WTC11 (cell line): ENCODE results near the gene PLCXD1. TPM values are rescaled to one million over a fixed set of nuclear protein-coding genes. Genes with fewer than 3 reads are reported as not detected.

ENCODE experiments used
- ATAC-seq: fragments of 200-7000 bp; cut with Tn5 transposase; 2 replicates; pipeline ENCODE4 v1.10.0; 2021; ENCODE audit warnings: mild to moderate bottlenecking, moderate library complexity
- CTCF ChIA-PET: fragments of 300-600 bp; sonication (Branson Sonifier 250); formaldehyde crosslinking; loops from one replicate; lab custom pipeline; 2021; ENCODE audit warnings: antibody characterized with exemption; lab: Charles Lee
- POLR2A ChIA-PET: fragments of 350-600 bp; sonication (Branson Sonifier 250); formaldehyde crosslinking; loops from one replicate; lab custom pipeline; 2021; ENCODE audit warnings: antibody characterized with exemption; lab: Charles Lee
- DNase-seq: peaks from one replicate; pipeline ENCODE4 v3.0.0; 2021; ENCODE audit warnings: low spot score
- H3K27ac Mint-ChIP-seq: 2 replicates; pipeline ENCODE4 v1.8.0; 2021; ENCODE audit warnings: mixed read lengths
- H3K27me3 Mint-ChIP-seq: 2 replicates; pipeline ENCODE4 v1.8.0; 2021; ENCODE audit warnings: low read depth, mild to moderate bottlenecking, moderate library complexity, mixed read lengths
- H3K36me3 Mint-ChIP-seq: 2 replicates; pipeline ENCODE4 v1.8.0; 2021; ENCODE audit warnings: mixed read lengths
- H3K4me1 Mint-ChIP-seq: 2 replicates; pipeline ENCODE4 v1.8.0; 2022; ENCODE audit warnings: mixed read lengths
- H3K4me3 Mint-ChIP-seq: 2 replicates; pipeline ENCODE4 v1.8.0; 2021; ENCODE audit warnings: mild to moderate bottlenecking, moderate library complexity, mixed read lengths
- H3K9me3 Mint-ChIP-seq: 2 replicates; pipeline ENCODE4 v1.8.0; 2021; ENCODE audit warnings: mixed read lengths
- ATF1 ChIP-seq: sonication (generic); formaldehyde crosslinking; IDR thresholded peaks from 2 replicates; pipeline ENCODE4 v1.8.1; 2023; ENCODE audit warnings: mild to moderate bottlenecking, moderate library complexity, missing genetic modification reagents
- CBFB ChIP-seq: sonication (generic); formaldehyde crosslinking; IDR thresholded peaks from 2 replicates; pipeline ENCODE4 v1.8.1; 2022; ENCODE audit warnings: mild to moderate bottlenecking, low read depth, missing genetic modification reagents
- ELF4 ChIP-seq: sonication (generic); formaldehyde crosslinking; IDR thresholded peaks from 2 replicates; pipeline ENCODE4 v1.8.1; 2022; ENCODE audit warnings: low read depth, mild to moderate bottlenecking, moderate library complexity, missing genetic modification reagents
- FOXK1 ChIP-seq: sonication (generic); formaldehyde crosslinking; IDR thresholded peaks from 2 replicates; pipeline ENCODE4 v1.8.0; 2022; ENCODE audit warnings: mild to moderate bottlenecking, moderate library complexity, missing genetic modification reagents
- GABPB1 ChIP-seq: sonication (generic); formaldehyde crosslinking; IDR thresholded peaks from 2 replicates; pipeline ENCODE4 v1.8.1; 2023; ENCODE audit warnings: mild to moderate bottlenecking, missing genetic modification reagents
- JAZF1 ChIP-seq: fragments of 250-450 bp; sonication (Bioruptor Pico); IDR thresholded peaks from 2 replicates; pipeline ENCODE4 v1.9.0; 2021; ENCODE audit warnings: moderate library complexity, mild to moderate bottlenecking, inconsistent platforms
- RELA ChIP-seq: sonication (generic); formaldehyde crosslinking; IDR thresholded peaks from 2 replicates; pipeline ENCODE4 v1.8.1; 2022; ENCODE audit warnings: missing genetic modification reagents, mild to moderate bottlenecking, borderline replicate concordance
- SOX15 ChIP-seq: fragments of 250-450 bp; sonication (Bioruptor Pico); IDR thresholded peaks from 2 replicates; pipeline ENCODE4 v1.9.0; 2021; ENCODE audit warnings: mild to moderate bottlenecking
- TEAD1 ChIP-seq: sonication (generic); formaldehyde crosslinking; IDR thresholded peaks from 2 replicates; pipeline ENCODE4 v1.8.0; 2022; ENCODE audit warnings: mild to moderate bottlenecking, missing genetic modification reagents
- TEAD4 ChIP-seq: sonication (generic); formaldehyde crosslinking; IDR thresholded peaks from 2 replicates; pipeline ENCODE4 v1.8.0; 2022; ENCODE audit warnings: mild to moderate bottlenecking, missing genetic modification reagents
- ZNF138 ChIP-seq: sonication (generic); formaldehyde crosslinking; conservative IDR thresholded peaks from 2 replicates; pipeline ENCODE4 v1.8.1; 2022; ENCODE audit warnings: mild to moderate bottlenecking, moderate library complexity, missing genetic modification reagents
- ZNF263 ChIP-seq: sonication (generic); formaldehyde crosslinking; IDR thresholded peaks from 2 replicates; pipeline ENCODE4 v1.8.1; 2022; ENCODE audit warnings: low read depth, mild to moderate bottlenecking, moderate library complexity, missing genetic modification reagents
- ZNF671 ChIP-seq: fragments of 250-450 bp; sonication (Bioruptor Pico); IDR thresholded peaks from 2 replicates; pipeline ENCODE4 v1.8.0; 2021; ENCODE audit warnings: mild to moderate bottlenecking
- total RNA-seq: library from RNA; stranded (reverse); gene quantifications from 3 replicates; pipeline ENCODE4 v1.2.3, GENCODE V29; 2021
- TF ChIP-seq, protein P1 (sequence below): sonication (generic); formaldehyde crosslinking; IDR thresholded peaks from 2 replicates; pipeline ENCODE4 v1.8.0; 2022; ENCODE audit warnings: mild to moderate bottlenecking, missing genetic modification reagents
- TF ChIP-seq, protein P2 (sequence below): fragments of 250-450 bp; sonication (Bioruptor Pico); IDR thresholded peaks from 2 replicates; pipeline ENCODE4 v1.9.0; 2021; ENCODE audit warnings: mild to moderate bottlenecking, borderline replicate concordance
- TF ChIP-seq, protein P3 (sequence below): sonication (generic); formaldehyde crosslinking; IDR thresholded peaks from 2 replicates; pipeline ENCODE4 v1.8.1; 2023; ENCODE audit warnings: mild to moderate bottlenecking, moderate library complexity, missing genetic modification reagents
- TF ChIP-seq, protein P4 (sequence below): sonication (generic); formaldehyde crosslinking; IDR thresholded peaks from 2 replicates; pipeline ENCODE4 v1.8.1; 2023; ENCODE audit warnings: mild to moderate bottlenecking, missing genetic modification reagents, borderline replicate concordance
- TF ChIP-seq, protein P5 (sequence below): sonication (generic); formaldehyde crosslinking; IDR thresholded peaks from 2 replicates; pipeline ENCODE4 v1.8.1; 2023; ENCODE audit warnings: mild to moderate bottlenecking, missing genetic modification reagents
- TF ChIP-seq, protein P6 (sequence below): fragments of 250-450 bp; sonication (Bioruptor Pico); IDR thresholded peaks from 2 replicates; pipeline ENCODE4 v1.9.0; 2021; ENCODE audit warnings: mild to moderate bottlenecking
- TF ChIP-seq, protein P7 (sequence below): sonication (generic); formaldehyde crosslinking; IDR thresholded peaks from 2 replicates; pipeline ENCODE4 v1.8.0; 2023; ENCODE audit warnings: missing genetic modification reagents, mild to moderate bottlenecking, borderline replicate concordance

PLCXD1 gene
- total RNA-seq, 1 experiment from 2014 or later = 131 TPM

DNA sequence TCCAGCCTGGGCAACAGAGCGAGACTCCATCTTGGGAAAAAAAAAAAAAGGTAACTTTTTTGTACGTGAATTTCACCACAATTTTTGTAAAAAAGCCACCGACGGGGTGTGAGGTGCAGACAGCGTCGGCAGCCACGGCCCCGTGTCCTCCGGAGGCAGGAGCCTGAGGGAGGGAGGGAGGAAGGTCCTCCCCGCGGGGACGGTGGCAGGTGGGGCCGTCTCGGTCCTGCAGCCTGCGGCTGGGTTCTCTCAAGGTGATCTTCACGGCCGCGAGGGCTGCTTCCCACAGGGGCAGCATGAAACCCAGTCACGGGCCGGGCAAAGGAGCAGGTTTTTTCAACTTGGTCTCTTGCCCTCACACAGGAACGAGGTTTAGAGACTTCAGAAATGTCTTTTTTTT lies 14.0 kb downstream of the PLCXD1 start (continued):
- TF ChIP-seq, protein P1, sequence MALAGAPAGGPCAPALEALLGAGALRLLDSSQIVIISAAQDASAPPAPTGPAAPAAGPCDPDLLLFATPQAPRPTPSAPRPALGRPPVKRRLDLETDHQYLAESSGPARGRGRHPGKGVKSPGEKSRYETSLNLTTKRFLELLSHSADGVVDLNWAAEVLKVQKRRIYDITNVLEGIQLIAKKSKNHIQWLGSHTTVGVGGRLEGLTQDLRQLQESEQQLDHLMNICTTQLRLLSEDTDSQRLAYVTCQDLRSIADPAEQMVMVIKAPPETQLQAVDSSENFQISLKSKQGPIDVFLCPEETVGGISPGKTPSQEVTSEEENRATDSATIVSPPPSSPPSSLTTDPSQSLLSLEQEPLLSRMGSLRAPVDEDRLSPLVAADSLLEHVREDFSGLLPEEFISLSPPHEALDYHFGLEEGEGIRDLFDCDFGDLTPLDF (CRISPR knock-in tag) = no peak
- no peak for TF ChIP-seq ZNF671
- TF ChIP-seq, protein P2, sequence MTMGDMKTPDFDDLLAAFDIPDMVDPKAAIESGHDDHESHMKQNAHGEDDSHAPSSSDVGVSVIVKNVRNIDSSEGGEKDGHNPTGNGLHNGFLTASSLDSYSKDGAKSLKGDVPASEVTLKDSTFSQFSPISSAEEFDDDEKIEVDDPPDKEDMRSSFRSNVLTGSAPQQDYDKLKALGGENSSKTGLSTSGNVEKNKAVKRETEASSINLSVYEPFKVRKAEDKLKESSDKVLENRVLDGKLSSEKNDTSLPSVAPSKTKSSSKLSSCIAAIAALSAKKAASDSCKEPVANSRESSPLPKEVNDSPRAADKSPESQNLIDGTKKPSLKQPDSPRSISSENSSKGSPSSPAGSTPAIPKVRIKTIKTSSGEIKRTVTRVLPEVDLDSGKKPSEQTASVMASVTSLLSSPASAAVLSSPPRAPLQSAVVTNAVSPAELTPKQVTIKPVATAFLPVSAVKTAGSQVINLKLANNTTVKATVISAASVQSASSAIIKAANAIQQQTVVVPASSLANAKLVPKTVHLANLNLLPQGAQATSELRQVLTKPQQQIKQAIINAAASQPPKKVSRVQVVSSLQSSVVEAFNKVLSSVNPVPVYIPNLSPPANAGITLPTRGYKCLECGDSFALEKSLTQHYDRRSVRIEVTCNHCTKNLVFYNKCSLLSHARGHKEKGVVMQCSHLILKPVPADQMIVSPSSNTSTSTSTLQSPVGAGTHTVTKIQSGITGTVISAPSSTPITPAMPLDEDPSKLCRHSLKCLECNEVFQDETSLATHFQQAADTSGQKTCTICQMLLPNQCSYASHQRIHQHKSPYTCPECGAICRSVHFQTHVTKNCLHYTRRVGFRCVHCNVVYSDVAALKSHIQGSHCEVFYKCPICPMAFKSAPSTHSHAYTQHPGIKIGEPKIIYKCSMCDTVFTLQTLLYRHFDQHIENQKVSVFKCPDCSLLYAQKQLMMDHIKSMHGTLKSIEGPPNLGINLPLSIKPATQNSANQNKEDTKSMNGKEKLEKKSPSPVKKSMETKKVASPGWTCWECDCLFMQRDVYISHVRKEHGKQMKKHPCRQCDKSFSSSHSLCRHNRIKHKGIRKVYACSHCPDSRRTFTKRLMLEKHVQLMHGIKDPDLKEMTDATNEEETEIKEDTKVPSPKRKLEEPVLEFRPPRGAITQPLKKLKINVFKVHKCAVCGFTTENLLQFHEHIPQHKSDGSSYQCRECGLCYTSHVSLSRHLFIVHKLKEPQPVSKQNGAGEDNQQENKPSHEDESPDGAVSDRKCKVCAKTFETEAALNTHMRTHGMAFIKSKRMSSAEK (CRISPR knock-in tag) = no peak
- TF ChIP-seq SOX15 (CRISPR knock-in tag) = no peak
- TF ChIP-seq RELA = no peak
- TF ChIP-seq, protein P3, sequence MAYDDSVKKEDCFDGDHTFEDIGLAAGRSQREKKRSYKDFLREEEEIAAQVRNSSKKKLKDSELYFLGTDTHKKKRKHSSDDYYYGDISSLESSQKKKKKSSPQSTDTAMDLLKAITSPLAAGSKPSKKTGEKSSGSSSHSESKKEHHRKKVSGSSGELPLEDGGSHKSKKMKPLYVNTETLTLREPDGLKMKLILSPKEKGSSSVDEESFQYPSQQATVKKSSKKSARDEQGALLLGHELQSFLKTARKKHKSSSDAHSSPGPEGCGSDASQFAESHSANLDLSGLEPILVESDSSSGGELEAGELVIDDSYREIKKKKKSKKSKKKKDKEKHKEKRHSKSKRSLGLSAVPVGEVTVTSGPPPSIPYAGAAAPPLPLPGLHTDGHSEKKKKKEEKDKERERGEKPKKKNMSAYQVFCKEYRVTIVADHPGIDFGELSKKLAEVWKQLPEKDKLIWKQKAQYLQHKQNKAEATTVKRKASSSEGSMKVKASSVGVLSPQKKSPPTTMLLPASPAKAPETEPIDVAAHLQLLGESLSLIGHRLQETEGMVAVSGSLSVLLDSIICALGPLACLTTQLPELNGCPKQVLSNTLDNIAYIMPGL (CRISPR knock-in tag) = no peak
- TF ChIP-seq, protein P4, sequence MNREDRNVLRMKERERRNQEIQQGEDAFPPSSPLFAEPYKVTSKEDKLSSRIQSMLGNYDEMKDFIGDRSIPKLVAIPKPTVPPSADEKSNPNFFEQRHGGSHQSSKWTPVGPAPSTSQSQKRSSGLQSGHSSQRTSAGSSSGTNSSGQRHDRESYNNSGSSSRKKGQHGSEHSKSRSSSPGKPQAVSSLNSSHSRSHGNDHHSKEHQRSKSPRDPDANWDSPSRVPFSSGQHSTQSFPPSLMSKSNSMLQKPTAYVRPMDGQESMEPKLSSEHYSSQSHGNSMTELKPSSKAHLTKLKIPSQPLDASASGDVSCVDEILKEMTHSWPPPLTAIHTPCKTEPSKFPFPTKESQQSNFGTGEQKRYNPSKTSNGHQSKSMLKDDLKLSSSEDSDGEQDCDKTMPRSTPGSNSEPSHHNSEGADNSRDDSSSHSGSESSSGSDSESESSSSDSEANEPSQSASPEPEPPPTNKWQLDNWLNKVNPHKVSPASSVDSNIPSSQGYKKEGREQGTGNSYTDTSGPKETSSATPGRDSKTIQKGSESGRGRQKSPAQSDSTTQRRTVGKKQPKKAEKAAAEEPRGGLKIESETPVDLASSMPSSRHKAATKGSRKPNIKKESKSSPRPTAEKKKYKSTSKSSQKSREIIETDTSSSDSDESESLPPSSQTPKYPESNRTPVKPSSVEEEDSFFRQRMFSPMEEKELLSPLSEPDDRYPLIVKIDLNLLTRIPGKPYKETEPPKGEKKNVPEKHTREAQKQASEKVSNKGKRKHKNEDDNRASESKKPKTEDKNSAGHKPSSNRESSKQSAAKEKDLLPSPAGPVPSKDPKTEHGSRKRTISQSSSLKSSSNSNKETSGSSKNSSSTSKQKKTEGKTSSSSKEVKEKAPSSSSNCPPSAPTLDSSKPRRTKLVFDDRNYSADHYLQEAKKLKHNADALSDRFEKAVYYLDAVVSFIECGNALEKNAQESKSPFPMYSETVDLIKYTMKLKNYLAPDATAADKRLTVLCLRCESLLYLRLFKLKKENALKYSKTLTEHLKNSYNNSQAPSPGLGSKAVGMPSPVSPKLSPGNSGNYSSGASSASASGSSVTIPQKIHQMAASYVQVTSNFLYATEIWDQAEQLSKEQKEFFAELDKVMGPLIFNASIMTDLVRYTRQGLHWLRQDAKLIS (CRISPR knock-in tag) = no peak
- TF ChIP-seq ZNF263 = no peak

DNA sequence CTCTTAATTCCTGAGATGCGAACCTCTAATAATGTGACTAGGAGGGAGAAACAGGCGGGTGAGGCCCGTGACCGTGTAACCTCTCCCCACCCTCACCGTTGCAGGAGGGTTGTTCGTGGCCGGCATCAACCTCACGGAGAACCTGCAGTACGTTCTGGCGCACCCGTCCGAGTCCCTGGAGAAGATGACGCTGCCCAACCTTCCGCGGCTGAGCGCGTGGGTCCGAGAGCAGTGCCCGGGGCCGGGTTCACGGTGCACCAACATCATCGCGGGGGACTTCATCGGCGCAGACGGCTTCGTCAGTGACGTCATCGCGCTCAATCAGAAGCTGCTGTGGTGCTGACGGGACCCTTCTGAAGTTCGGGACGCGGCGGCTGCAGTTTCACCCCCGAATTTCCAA lies 17.8 kb downstream of the PLCXD1 start:
- CTCF ChIA-PET = no interaction called here
- Mint-ChIP-seq H3K36me3 (peaks cover 64% of the 10 kb centered on the region), H3K4me3 (no peak overlapping the region)
- ATAC-seq = no peak
- TF ChIP-seq TEAD1 (CRISPR knock-in tag) (no peak), FOXK1 (no peak), JAZF1 (CRISPR knock-in tag) (no peak), CBFB (no peak), TEAD4 (no peak), ZNF138 (CRISPR knock-in tag) (no peak), GABPB1 (CRISPR knock-in tag) (no peak), ELF4 (CRISPR knock-in tag) (no peak), ATF1 (no peak)
- TF ChIP-seq, protein P5, sequence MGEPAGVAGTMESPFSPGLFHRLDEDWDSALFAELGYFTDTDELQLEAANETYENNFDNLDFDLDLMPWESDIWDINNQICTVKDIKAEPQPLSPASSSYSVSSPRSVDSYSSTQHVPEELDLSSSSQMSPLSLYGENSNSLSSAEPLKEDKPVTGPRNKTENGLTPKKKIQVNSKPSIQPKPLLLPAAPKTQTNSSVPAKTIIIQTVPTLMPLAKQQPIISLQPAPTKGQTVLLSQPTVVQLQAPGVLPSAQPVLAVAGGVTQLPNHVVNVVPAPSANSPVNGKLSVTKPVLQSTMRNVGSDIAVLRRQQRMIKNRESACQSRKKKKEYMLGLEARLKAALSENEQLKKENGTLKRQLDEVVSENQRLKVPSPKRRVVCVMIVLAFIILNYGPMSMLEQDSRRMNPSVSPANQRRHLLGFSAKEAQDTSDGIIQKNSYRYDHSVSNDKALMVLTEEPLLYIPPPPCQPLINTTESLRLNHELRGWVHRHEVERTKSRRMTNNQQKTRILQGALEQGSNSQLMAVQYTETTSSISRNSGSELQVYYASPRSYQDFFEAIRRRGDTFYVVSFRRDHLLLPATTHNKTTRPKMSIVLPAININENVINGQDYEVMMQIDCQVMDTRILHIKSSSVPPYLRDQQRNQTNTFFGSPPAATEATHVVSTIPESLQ (CRISPR knock-in tag) = no peak
- TF ChIP-seq, protein P6, sequence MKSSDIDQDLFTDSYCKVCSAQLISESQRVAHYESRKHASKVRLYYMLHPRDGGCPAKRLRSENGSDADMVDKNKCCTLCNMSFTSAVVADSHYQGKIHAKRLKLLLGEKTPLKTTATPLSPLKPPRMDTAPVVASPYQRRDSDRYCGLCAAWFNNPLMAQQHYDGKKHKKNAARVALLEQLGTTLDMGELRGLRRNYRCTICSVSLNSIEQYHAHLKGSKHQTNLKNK (CRISPR knock-in tag) = no peak
- TF ChIP-seq, protein P7, sequence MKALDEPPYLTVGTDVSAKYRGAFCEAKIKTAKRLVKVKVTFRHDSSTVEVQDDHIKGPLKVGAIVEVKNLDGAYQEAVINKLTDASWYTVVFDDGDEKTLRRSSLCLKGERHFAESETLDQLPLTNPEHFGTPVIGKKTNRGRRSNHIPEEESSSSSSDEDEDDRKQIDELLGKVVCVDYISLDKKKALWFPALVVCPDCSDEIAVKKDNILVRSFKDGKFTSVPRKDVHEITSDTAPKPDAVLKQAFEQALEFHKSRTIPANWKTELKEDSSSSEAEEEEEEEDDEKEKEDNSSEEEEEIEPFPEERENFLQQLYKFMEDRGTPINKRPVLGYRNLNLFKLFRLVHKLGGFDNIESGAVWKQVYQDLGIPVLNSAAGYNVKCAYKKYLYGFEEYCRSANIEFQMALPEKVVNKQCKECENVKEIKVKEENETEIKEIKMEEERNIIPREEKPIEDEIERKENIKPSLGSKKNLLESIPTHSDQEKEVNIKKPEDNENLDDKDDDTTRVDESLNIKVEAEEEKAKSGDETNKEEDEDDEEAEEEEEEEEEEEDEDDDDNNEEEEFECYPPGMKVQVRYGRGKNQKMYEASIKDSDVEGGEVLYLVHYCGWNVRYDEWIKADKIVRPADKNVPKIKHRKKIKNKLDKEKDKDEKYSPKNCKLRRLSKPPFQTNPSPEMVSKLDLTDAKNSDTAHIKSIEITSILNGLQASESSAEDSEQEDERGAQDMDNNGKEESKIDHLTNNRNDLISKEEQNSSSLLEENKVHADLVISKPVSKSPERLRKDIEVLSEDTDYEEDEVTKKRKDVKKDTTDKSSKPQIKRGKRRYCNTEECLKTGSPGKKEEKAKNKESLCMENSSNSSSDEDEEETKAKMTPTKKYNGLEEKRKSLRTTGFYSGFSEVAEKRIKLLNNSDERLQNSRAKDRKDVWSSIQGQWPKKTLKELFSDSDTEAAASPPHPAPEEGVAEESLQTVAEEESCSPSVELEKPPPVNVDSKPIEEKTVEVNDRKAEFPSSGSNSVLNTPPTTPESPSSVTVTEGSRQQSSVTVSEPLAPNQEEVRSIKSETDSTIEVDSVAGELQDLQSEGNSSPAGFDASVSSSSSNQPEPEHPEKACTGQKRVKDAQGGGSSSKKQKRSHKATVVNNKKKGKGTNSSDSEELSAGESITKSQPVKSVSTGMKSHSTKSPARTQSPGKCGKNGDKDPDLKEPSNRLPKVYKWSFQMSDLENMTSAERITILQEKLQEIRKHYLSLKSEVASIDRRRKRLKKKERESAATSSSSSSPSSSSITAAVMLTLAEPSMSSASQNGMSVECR (CRISPR knock-in tag) = no peak
- TF ChIP-seq, all 79 proteins: peak for 0
- DNase-seq = no peak
- H3K27ac Mint-ChIP-seq = no peak overlapping the region
- no peaks in the 10 kb centered on the region for H3K4me1 Mint-ChIP-seq
- H3K27me3 Mint-ChIP-seq = no peaks in the 10 kb centered on the region
- no peaks in the 10 kb centered on the region for H3K9me3 Mint-ChIP-seq
- POLR2A ChIA-PET = no interaction called here
